ENCODE results near the gene CD2AP. TPM values are rescaled to one million over a fixed set of nuclear protein-coding genes. Genes with fewer than 3 reads are reported as not detected.

CD2AP gene
- 10 to 100 TPM; 21.1 to 27.3 (median 22.9) TPM for total RNA-seq

- TF ChIP-seq CTCF (IDR thresholded peaks at IDR 0.05), result no peak
Observed at GRCh38 chr6:47477497-47478232, at the start of gene CD2AP. CD2AP (plus strand) TSS chr6:47477789; CDS start chr6:47478245, 456 bp downstream.

GRCh38 chr6:47428288-47428687 lies 49.3 kb upstream of the CD2AP start:
- no peak for TF ChIP-seq CTCF (IDR thresholded peaks at IDR 0.05)
- no peak for ATAC-seq (ENCODE audit: low FRiP score)
- DNase-seq (ENCODE audit: low spot score), result no peak

More at GRCh38 chr6:47477497-47478232, at the start of gene CD2AP:
- ATAC-seq (ENCODE audit: low FRiP score) (peak; percentile 87), DNase-seq (ENCODE audit: low spot score) (peak; percentile 62)

- no peak for TF ChIP-seq CTCF (IDR thresholded peaks at IDR 0.05)
- ATAC-seq (ENCODE audit: low FRiP score), result no peak
- DNase-seq (ENCODE audit: low spot score), result no peak
Observed at GRCh38 chr6:47428746-47429664, 48.6 kb upstream of the CD2AP start.

GRCh38 chr6:47434372-47435253 lies 43.0 kb upstream of the CD2AP start:
- ATAC-seq (ENCODE audit: low FRiP score), result no peak
- TF ChIP-seq CTCF (IDR thresholded peaks at IDR 0.05), result no peak
- no peak for DNase-seq (ENCODE audit: low spot score)

GRCh38 chr6:47435254-47435612 lies 42.4 kb upstream of the CD2AP start:
- no peak for DNase-seq (ENCODE audit: low spot score)
- TF ChIP-seq CTCF (IDR thresholded peaks at IDR 0.05), result no peak
- no peak for ATAC-seq (ENCODE audit: low FRiP score)

- ATAC-seq (ENCODE audit: low FRiP score) (no peak), DNase-seq (ENCODE audit: low spot score) (no peak)
- TF ChIP-seq CTCF (IDR thresholded peaks at IDR 0.05), result no peak
Observed at GRCh38 chr6:47437592-47437991, 40.0 kb upstream of the CD2AP start.
